ENCODE measurements around the gene APOBEC3H. TPM values are rescaled to one million over a fixed set of nuclear protein-coding genes. Genes with fewer than 3 reads are reported as not detected.

APOBEC3H gene
- total RNA-seq, 1 experiment from 2014 or later, result not detected

- intact Hi-C loops (cut with micrococcal nuclease; ENCODE audit: unreplicated experiment), result no loop called here
- Histone ChIP-seq H3K36me3 (ENCODE audit: insufficient read depth, low read length, poor library complexity, severe bottlenecking) (no peaks in the 10 kb centered on the region), H3K27ac (ENCODE audit: low read depth, low read length, poor library complexity, severe bottlenecking) (no peak overlapping the region), H3K9me3 (ENCODE audit: low read depth, low read length, poor library complexity, severe bottlenecking) (no peaks in the 10 kb centered on the region), H3K4me3 (ENCODE audit: low read depth, low read length, poor library complexity, severe bottlenecking) (no peak overlapping the region), H3K4me1 (ENCODE audit: insufficient read depth, low read length, poor library complexity, severe bottlenecking) (no peaks in the 10 kb centered on the region), H3K27me3 (replicated peaks; ENCODE audit: insufficient read depth, low read depth, low read length, poor library complexity) (no peaks in the 10 kb centered on the region)
- no peak for DNase-seq (ENCODE audit: low spot score)
- BruUV-seq (replicated peaks), result no TSS peak
- ChIA-PET CTCF (no interaction called here), POLR2A (ENCODE audit: low non-redundant PET) (no interaction called here)
- TF ChIP-seq EZH2 (IDR thresholded peaks at IDR 0.05; ENCODE audit: borderline replicate concordance, low read depth, low read length, poor library complexity, severe bottlenecking), result no peak
- no peak for TF ChIP-seq CTCF (conservative IDR thresholded peaks at IDR 0.05; ENCODE audit: low read depth, low read length)
Measured at GRCh38 chr22:39088685-39089032, 8.4 kb upstream of the APOBEC3H start.

GRCh38 chr22:39089928-39090327, 7.1 kb upstream of the APOBEC3H start:
- DNase-seq (ENCODE audit: low spot score), result no peak
- TF ChIP-seq CTCF (conservative IDR thresholded peaks at IDR 0.05; ENCODE audit: low read depth, low read length) (no peak), EZH2 (IDR thresholded peaks at IDR 0.05; ENCODE audit: borderline replicate concordance, low read depth, low read length, poor library complexity, severe bottlenecking) (no peak)
- no peaks in the 10 kb centered on the region for H3K9me3 ChIP-seq (ENCODE audit: low read depth, low read length, poor library complexity, severe bottlenecking)
- no TSS peak for BruUV-seq (replicated peaks)
- POLR2A ChIA-PET (ENCODE audit: low non-redundant PET), result no interaction called here
- no peak overlapping the region for H3K27ac ChIP-seq (ENCODE audit: low read depth, low read length, poor library complexity, severe bottlenecking)
- H3K27me3 ChIP-seq (replicated peaks; ENCODE audit: insufficient read depth, low read depth, low read length, poor library complexity), result no peaks in the 10 kb centered on the region
- no peaks in the 10 kb centered on the region for H3K4me1 ChIP-seq (ENCODE audit: insufficient read depth, low read length, poor library complexity, severe bottlenecking)
- no peaks in the 10 kb centered on the region for H3K36me3 ChIP-seq (ENCODE audit: insufficient read depth, low read length, poor library complexity, severe bottlenecking)
- CTCF ChIA-PET, result no interaction called here
- intact Hi-C loops (cut with micrococcal nuclease; ENCODE audit: unreplicated experiment), result no loop called here
- no peak overlapping the region for H3K4me3 ChIP-seq (ENCODE audit: low read depth, low read length, poor library complexity, severe bottlenecking)

GRCh38 chr22:39090426-39091064, 6.5 kb upstream of the APOBEC3H start:
- POLR2A ChIA-PET (ENCODE audit: low non-redundant PET), result no interaction called here
- CTCF ChIA-PET, result no interaction called here
- TF ChIP-seq EZH2 (IDR thresholded peaks at IDR 0.05; ENCODE audit: borderline replicate concordance, low read depth, low read length, poor library complexity, severe bottlenecking), result no peak
- TF ChIP-seq CTCF (conservative IDR thresholded peaks at IDR 0.05; ENCODE audit: low read depth, low read length), result no peak

More at GRCh38 chr22:39090426-39091064, 6.5 kb upstream of the APOBEC3H start:
- Histone ChIP-seq H3K4me1 (ENCODE audit: insufficient read depth, low read length, poor library complexity, severe bottlenecking) (no peaks in the 10 kb centered on the region), H3K27ac (ENCODE audit: low read depth, low read length, poor library complexity, severe bottlenecking) (no peak overlapping the region), H3K36me3 (ENCODE audit: insufficient read depth, low read length, poor library complexity, severe bottlenecking) (no peaks in the 10 kb centered on the region), H3K9me3 (ENCODE audit: low read depth, low read length, poor library complexity, severe bottlenecking) (no peaks in the 10 kb centered on the region), H3K4me3 (ENCODE audit: low read depth, low read length, poor library complexity, severe bottlenecking) (no peak overlapping the region), H3K27me3 (replicated peaks; ENCODE audit: insufficient read depth, low read depth, low read length, poor library complexity) (no peaks in the 10 kb centered on the region)
- intact Hi-C loops (cut with micrococcal nuclease; ENCODE audit: unreplicated experiment), result no loop called here
- no TSS peak for BruUV-seq (replicated peaks)
- no peak for DNase-seq (ENCODE audit: low spot score)
